NCI-H510A treated with DMSO at 0.1 percent for 48 hours (cell line): ENCODE results near the gene AUTS2.
"Not testable (repeated sequence)": the region's sequence is repeated elsewhere in the genome, so short reads cannot be mapped to it uniquely, and the experiment has no call there.

Experiments used
- DNase-seq: peaks from one replicate; lab custom pipeline; 2025; lab: John Stamatoyannopoulos, UW

AUTS2 gene

GRCh38 chr7:70259502-70259901, 661.2 kb downstream of the AUTS2 start:
- no peak for DNase-seq

- no peak for DNase-seq
Measured at GRCh38 chr7:70263471-70264255, 665.4 kb downstream of the AUTS2 start.

- no peak for DNase-seq
Measured at GRCh38 chr7:70266186-70266585, 667.9 kb downstream of the AUTS2 start.

GRCh38 chr7:70267381-70268120, 669.3 kb downstream of the AUTS2 start:
- no peak for DNase-seq

- DNase-seq: no peak
Measured at GRCh38 chr7:70268179-70268578, 669.9 kb downstream of the AUTS2 start.

GRCh38 chr7:70270149-70270548, 671.9 kb downstream of the AUTS2 start:
- DNase-seq: no peak

GRCh38 chr7:70271617-70272081, 673.4 kb downstream of the AUTS2 start:
- no peak for DNase-seq

GRCh38 chr7:70275570-70275969, 677.3 kb downstream of the AUTS2 start:
- DNase-seq: not testable (repeated sequence)

- DNase-seq: no peak
Measured at GRCh38 chr7:70285187-70285586, 686.9 kb downstream of the AUTS2 start.

- no peak for DNase-seq
Measured at GRCh38 chr7:70285854-70286253, 687.6 kb downstream of the AUTS2 start.

- no peak for DNase-seq
Measured at GRCh38 chr7:70288781-70289456, 690.6 kb downstream of the AUTS2 start.

GRCh38 chr7:70292716-70293115, 694.4 kb downstream of the AUTS2 start:
- DNase-seq: no peak

- no peak for DNase-seq
Measured at GRCh38 chr7:70294211-70294911, 696.1 kb downstream of the AUTS2 start.

- DNase-seq: no peak
Measured at GRCh38 chr7:70298780-70299471, 700.7 kb downstream of the AUTS2 start.

- no peak for DNase-seq
Measured at GRCh38 chr7:70299472-70299807, 701.2 kb downstream of the AUTS2 start.

- DNase-seq: no peak
Measured at GRCh38 chr7:70301673-70302185, 703.5 kb downstream of the AUTS2 start.

GRCh38 chr7:70303309-70303708, 705.0 kb downstream of the AUTS2 start:
- DNase-seq: no peak

- DNase-seq: no peak
Measured at GRCh38 chr7:70303780-70304179, 705.5 kb downstream of the AUTS2 start.

- no peak for DNase-seq
Measured at GRCh38 chr7:70306173-70306572, 707.9 kb downstream of the AUTS2 start.

- no peak for DNase-seq
Measured at GRCh38 chr7:70307544-70308106, 709.4 kb downstream of the AUTS2 start.

- DNase-seq: no peak
Measured at GRCh38 chr7:70312336-70312735, 714.1 kb downstream of the AUTS2 start.
